Pulmonary artery endothelial cell (primary cell): ENCODE measurements around the gene IFNW1. TPM values are rescaled to one million over a fixed set of nuclear protein-coding genes. Genes with fewer than 3 reads are reported as not detected.
A peak's percentile ranks its signal among the peaks of the same experiment; 100 is the strongest.

Experiments used
- DNase-seq: peaks from one replicate; pipeline ENCODE4 v3.0.0-alpha.2; 2011; ENCODE audit warnings: low read depth, low spot score
- total RNA-seq: library from RNA; depleted of rRNA; stranded (reverse); fragments of >200 nt; gene quantifications from 2 replicates; pipeline ENCODE4 v1.2.3, GENCODE V29; 2014

Gene IFNW1
- total RNA-seq, 1 donor from 2014 or later = not detected

DNA sequence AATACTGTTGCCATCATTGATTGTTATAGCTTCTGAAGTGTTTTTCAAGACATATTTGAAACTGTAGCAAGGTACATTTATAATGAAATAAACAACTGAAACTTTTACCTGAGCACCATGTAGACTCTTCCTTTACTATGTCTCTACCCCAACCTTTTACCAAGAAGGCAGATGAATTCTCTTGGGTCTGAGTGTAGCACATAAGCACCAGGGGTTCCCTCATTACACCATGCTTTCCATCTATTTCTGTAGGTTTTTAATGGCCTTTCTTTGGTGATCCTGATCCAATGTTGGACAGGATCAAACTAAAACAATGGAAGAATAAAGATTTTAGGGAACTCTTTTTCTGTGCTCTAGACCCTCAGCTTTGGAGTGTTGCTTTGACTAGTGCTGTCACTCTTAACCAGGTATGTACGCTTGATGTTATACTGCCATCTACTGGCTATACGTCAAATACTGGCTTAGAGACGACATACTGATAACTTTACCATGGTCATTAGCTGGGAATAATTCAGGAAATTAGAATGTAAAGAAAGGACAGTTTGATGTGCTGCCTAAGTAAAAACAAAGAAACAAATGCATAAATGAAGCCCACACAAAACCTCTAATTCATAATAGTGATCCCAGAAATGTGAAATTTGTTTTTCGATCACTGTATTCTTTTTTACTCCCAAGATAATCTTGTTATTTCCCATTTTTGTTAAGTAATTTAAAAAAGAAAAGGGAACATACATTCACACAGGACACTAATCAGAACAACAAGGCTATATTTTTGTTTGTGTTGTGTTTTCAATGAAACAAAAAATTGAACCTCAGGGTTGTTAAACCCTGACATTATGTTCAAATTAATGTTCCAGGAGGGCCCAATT, 30.7 kb downstream of the IFNW1 start:
- peak; percentile 32 for DNase-seq

DNA sequence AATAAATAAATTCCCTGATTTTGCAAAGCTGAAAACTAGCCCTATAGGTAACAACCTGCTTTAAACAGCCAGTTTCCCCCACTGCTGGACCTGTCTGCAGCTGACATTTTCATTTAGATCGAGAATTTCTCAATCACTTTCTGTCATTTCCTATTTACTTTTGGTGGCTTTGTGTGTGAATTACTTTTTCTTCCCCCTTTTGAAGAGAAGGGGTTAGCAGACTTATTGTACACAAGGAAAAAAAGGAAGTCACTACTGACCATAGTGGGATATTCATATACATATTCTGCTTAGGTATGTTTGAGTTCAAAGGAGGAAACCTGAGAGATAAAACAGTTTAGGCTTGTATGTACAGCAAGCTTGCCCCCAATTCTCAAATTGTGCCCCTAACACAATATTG, 36.8 kb downstream of the IFNW1 start:
- no peak for DNase-seq

DNA sequence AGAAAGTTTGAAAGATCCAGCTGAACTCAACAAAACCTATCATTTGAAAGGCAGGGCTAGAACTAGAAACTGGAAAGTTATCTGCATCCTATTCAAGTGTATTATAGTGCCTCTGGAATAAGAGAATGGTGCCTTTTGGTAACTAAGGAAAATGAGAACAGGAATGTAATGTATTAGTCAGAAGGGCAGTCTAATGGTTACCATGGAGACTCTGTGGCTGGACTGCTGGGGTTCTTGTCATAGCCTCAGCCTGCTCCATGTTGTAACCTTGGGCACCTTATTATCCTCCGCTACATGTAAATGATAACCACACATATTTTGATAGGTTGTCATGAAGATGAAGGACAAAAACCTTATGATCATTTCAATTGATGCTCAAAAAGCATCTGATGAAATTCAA, 39.3 kb downstream of the IFNW1 start:
- DNase-seq = no peak

DNA sequence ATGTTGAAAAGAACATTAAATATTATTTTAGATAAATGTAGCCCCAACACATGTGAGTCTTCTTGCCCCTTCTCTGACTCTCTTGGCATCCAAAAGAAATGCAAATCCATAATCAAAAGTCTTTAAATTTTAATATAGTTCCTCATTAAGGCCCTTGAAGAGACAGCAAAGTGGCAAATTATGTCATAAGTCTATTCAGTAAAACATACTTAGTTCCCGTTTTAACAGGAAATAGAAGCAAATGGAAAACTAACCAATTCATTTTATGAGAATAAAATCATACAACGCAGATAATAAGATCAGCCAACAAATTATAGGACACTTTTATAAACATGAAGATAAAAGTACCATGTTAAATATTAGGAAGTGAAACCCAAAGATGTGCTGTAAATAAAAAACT, 43.8 kb downstream of the IFNW1 start:
- no peak for DNase-seq

DNA sequence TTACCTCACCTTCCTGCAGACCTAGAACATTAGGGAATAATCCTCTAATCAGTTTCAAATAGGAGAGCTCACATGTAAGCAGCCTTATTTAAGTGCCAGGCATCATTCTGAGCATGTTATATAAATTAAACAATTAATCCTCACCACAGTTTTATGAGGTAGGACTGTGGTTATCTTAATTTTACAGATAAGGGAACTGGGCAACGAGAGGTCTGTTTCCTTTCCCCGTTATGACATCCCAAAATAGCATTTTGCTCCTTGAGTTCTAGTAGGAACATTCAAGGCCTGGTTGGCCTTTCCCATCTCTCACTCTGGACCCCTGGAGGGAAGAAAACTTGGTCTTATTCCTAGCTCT, 44.8 kb downstream of the IFNW1 start:
- no peak for DNase-seq

DNA sequence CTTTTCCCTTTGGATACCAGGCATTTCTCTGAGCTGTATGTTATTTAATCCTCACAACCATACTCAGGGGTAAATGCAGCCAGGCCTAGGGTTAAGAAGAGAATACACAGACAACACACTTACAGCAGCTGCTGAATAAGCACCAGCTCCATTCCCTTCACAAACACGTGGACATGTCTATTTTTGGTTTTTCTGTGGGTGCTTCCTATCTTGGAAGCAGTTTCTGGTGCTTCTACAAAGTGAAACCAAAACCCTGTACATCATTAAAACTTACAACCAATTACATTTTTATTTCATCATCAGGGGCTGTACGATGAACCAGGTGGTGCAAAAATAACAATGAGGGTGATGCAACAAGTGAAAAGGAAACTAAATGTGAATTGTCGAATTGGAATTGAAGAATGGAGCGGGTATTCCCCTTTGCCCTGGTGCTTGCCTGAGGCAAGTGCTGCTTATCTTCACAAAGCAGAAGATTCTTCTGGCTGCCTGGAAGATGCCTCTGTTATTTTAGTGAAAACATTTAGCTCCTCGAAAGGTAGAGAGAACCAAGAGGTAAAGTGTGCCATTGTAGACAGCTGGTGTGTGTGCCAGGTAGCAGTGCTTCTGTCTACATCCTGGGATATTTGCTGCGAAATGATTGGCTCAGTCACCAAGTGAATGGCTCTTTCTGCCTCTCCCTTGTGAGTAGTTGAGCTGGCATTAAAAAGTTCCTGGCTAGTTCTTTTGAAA, 45.3 kb downstream of the IFNW1 start:
- DNase-seq = peak; percentile 35

DNA sequence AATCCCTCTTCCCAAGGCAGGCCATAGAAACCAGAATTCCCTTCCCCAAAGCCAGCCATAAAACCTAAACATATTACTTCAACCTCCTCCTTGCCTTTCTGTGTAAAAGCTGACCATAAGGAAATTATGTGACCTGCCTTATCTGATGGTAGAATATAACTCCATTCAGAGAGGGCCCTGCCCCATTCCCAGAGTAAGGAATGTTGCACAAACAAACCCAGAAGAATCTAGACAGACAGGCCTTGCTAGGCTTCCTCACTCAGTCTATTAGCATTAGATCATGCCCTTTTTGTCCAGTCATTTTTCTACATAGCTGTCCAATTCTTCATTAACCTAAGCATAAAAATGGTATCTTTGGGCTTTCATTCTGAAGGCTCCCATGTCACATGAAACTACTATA, 46.1 kb downstream of the IFNW1 start:
- no peak for DNase-seq

Other genes starting within 250 kb of the IFNW1 start
- gene HACD4, start 110.2 kb downstream of the IFNW1 start, total RNA-seq = 0.99 and 1.6 TPM in 2 replicates
- not detected in 2 replicates for gene IFNB1, start 63.9 kb downstream of the IFNW1 start, total RNA-seq
- gene IFNA21, start 24.8 kb upstream of the IFNW1 start, total RNA-seq = not detected in 2 replicates
- not detected in 2 replicates for gene IFNA4, start 45.8 kb upstream of the IFNW1 start, total RNA-seq
- gene IFNA7, start 60.4 kb upstream of the IFNW1 start, total RNA-seq = not detected in 2 replicates
- gene IFNA10, start 65.3 kb upstream of the IFNW1 start, total RNA-seq = not detected in 2 replicates
- gene IFNA16, start 75.5 kb upstream of the IFNW1 start, total RNA-seq = not detected in 2 replicates
- gene IFNA17, start 86.4 kb upstream of the IFNW1 start, total RNA-seq = not detected in 2 replicates
- gene IFNA14, start 98.2 kb upstream of the IFNW1 start, total RNA-seq = not detected in 2 replicates
- gene IFNA5, start 163.5 kb upstream of the IFNW1 start, total RNA-seq = not detected in 2 replicates
- gene KLHL9, start 193.6 kb upstream of the IFNW1 start, total RNA-seq = 33.4 and 35.1 TPM in 2 replicates
- gene IFNA6, start 209.1 kb upstream of the IFNW1 start, total RNA-seq = not detected in 2 replicates
- not detected in 2 replicates for gene IFNA13, start 226.2 kb upstream of the IFNW1 start, total RNA-seq
- not detected in 2 replicates for gene IFNA2, start 243.6 kb upstream of the IFNW1 start, total RNA-seq